HepG2 (cell line): ENCODE results near the gene CD83. TPM values are rescaled to one million over a fixed set of nuclear protein-coding genes. Genes with fewer than 3 reads are reported as not detected.

Experiments
- CHD4 ChIP-seq: fragments of 200-600 bp; sonication (generic); IDR thresholded peaks from 2 replicates; pipeline ENCODE4 v1.7.0; 2017; ENCODE audit warnings: mild to moderate bottlenecking, low read length, borderline replicate concordance
- CTCF ChIP-seq: sonication (generic); formaldehyde crosslinking; IDR thresholded peaks from 2 replicates; pipeline ENCODE4 v1.5.0; 2020; ENCODE audit warnings: mild to moderate bottlenecking, missing genetic modification reagents, moderate library complexity
- MYC ChIP-seq: sonication (generic); formaldehyde crosslinking; IDR thresholded peaks from 2 replicates; pipeline ENCODE4 v1.9.0; 2021; ENCODE audit warnings: missing genetic modification reagents, borderline replicate concordance
- RBM22 ChIP-seq: fragments of 200-400 bp; formaldehyde crosslinking; optimal IDR thresholded peaks from 2 replicates; pipeline ENCODE3; 2017; ENCODE audit warnings: mild to moderate bottlenecking, low read length, moderate library complexity
- TRIM24 ChIP-seq: sonication (generic); formaldehyde crosslinking; IDR thresholded peaks from 2 replicates; pipeline ENCODE4 v1.8.0; 2022; ENCODE audit warnings: mild to moderate bottlenecking, missing genetic modification reagents
- ZNF18 ChIP-seq: sonication (generic); formaldehyde crosslinking; IDR thresholded peaks from 2 replicates; pipeline ENCODE4 v1.8.0; 2022; ENCODE audit warnings: mild to moderate bottlenecking, missing genetic modification reagents; ENCODE audit not compliant: insufficient replicate concordance
- ZNF280B ChIP-seq: sonication (generic); formaldehyde crosslinking; IDR thresholded peaks from 2 replicates; pipeline ENCODE4 v1.5.0; 2020; ENCODE audit warnings: missing genetic modification reagents, mild to moderate bottlenecking, borderline replicate concordance
- ZNF513 ChIP-seq: sonication (generic); formaldehyde crosslinking; conservative IDR thresholded peaks from 2 replicates; pipeline ENCODE4 v1.5.0; 2020; ENCODE audit warnings: missing genetic modification reagents
- ZNF574 ChIP-seq: sonication (generic); formaldehyde crosslinking; IDR thresholded peaks from 2 replicates; pipeline ENCODE4 v1.4.0; 2020; ENCODE audit warnings: missing genetic modification reagents
- ZNF784 ChIP-seq: sonication (generic); formaldehyde crosslinking; IDR thresholded peaks from 2 replicates; pipeline ENCODE4 v1.5.1; 2020; ENCODE audit warnings: missing genetic modification reagents, mild to moderate bottlenecking, borderline replicate concordance
- polyA plus RNA-seq, 8 experiments: library from polyadenylated mRNA; depleted of rRNA in 3 of 8; stranded (reverse) in 7 of 8; unstranded in 1 of 8; fragments of >200 nt; fragmentation: Illumina TruSeq in 4 of 8; extraction: Trizol in 4 of 8; gene quantifications; 2 replicates each; pipeline versions ENCODE4 v1.2.1 to v1.2.3, GENCODE V29; 2011 to 2016; ENCODE audit warnings: low read depth in 4 of 8, missing spikeins in 1 of 8, mixed read lengths in 1 of 8; ENCODE audit not compliant: insufficient read depth in 1 of 8
- total RNA-seq, 5 experiments: library from RNA; depleted of rRNA; stranded (reverse); fragments of >200 nt; fragmentation: Illumina TruSeq; extraction: Trizol; gene quantifications; 2 replicates each; pipeline ENCODE4 v1.2.3, GENCODE V29; 2016; ENCODE audit warnings: low read depth in 1 of 5

Gene CD83
- total and polyA plus RNA-seq, 2 of the 13 experiments (the other 11 are each of a cell fraction or from before 2014, with no cell fraction given) = 0.46 to 2.3 TPM

GRCh38 chr6:14117158-14118090 lies at the start of gene CD83 (continued):
- TF ChIP-seq ZNF18 (CRISPR knock-in tag) = peak; percentile 28
- TF ChIP-seq RBM22 = no peak
- peak; percentile 64; the same call in 1 of the 2 replicates for TF ChIP-seq ZNF784
- TF ChIP-seq ZNF574 (CRISPR knock-in tag) = 0 out of 2 replicates have a peak, but pooled peaks have one; percentile 29
- TF ChIP-seq CHD4 = no peak
- TF ChIP-seq TRIM24 = no peak; the same call in 1 of the 2 replicates
- TF ChIP-seq MYC (CRISPR knock-in tag) = peak; percentile 39; the same call in 1 of the 2 replicates
- peak; percentile 47 for TF ChIP-seq CTCF (CRISPR knock-in tag)
- TF ChIP-seq ZNF513 = no peak
- TF ChIP-seq ZNF280B = 0 out of 2 replicates have a peak, but pooled peaks have one; percentile 71
